Calu3 (cell line): ENCODE data around the gene RSRC2. TPM values are rescaled to one million over a fixed set of nuclear protein-coding genes. Genes with fewer than 3 reads are reported as not detected.
"Not testable (repeated sequence)": the region's sequence is repeated elsewhere in the genome, so short reads cannot be mapped to it uniquely, and the experiment has no call there.

Experiments
- BruUV-seq: library from RNA; stranded (reverse); fragments of 400-500 nt; replicated peaks from 2 replicates; lab custom pipeline; 2021; lab: Mats Ljungman, UMichigan
- CTCF ChIA-PET: fragments of 300-600 bp; sonication (Branson Sonifier 250); formaldehyde crosslinking; loops from one replicate; lab custom pipeline; 2022; ENCODE audit warnings: antibody characterized with exemption; lab: Charles Lee
- DNase-seq: peaks from one replicate; pipeline ENCODE4 v3.0.0; 2022
- H3K27ac Mint-ChIP-seq: one replicate; pipeline ENCODE4 v1.8.0; 2022; ENCODE audit warnings: mixed read lengths; ENCODE audit not compliant: unreplicated experiment
- H3K27me3 Mint-ChIP-seq: one replicate; pipeline ENCODE4 v1.8.0; 2022; ENCODE audit warnings: mixed read lengths; ENCODE audit not compliant: unreplicated experiment
- H3K36me3 Mint-ChIP-seq: one replicate; pipeline ENCODE4 v1.8.0; 2022; ENCODE audit warnings: mild to moderate bottlenecking, moderate library complexity, mixed read lengths; ENCODE audit not compliant: insufficient read depth, unreplicated experiment
- H3K4me1 Mint-ChIP-seq: one replicate; pipeline ENCODE4 v1.8.0; 2022; ENCODE audit warnings: mild to moderate bottlenecking, low read depth, mixed read lengths; ENCODE audit not compliant: unreplicated experiment
- H3K4me3 Mint-ChIP-seq: one replicate; pipeline ENCODE4 v1.8.0; 2022; ENCODE audit warnings: mild to moderate bottlenecking, low read depth, moderate library complexity, mixed read lengths; ENCODE audit not compliant: unreplicated experiment
- H3K9me3 Mint-ChIP-seq: one replicate; pipeline ENCODE4 v1.8.0; 2022; ENCODE audit warnings: low read depth, mixed read lengths; ENCODE audit not compliant: unreplicated experiment
- CTCF ChIP-seq: fragments of 200-600 bp; IDR thresholded peaks from one replicate; pipeline ENCODE4 v1.8.0; 2022; ENCODE audit warnings: antibody characterized with exemption; ENCODE audit not compliant: unreplicated experiment
- intact Hi-C: fragments of 100-400 bp; cut with micrococcal nuclease; formaldehyde crosslinking; loops from one replicate; pipeline ENCODE4 v1.10.0; 2022; ENCODE audit not compliant: unreplicated experiment
- total RNA-seq: library from RNA; stranded (reverse); gene quantifications from 2 replicates; pipeline ENCODE4 v1.2.3, GENCODE V29; 2022

RSRC2 gene
- total RNA-seq, 1 experiment from 2014 or later = 86.9 TPM

DNA sequence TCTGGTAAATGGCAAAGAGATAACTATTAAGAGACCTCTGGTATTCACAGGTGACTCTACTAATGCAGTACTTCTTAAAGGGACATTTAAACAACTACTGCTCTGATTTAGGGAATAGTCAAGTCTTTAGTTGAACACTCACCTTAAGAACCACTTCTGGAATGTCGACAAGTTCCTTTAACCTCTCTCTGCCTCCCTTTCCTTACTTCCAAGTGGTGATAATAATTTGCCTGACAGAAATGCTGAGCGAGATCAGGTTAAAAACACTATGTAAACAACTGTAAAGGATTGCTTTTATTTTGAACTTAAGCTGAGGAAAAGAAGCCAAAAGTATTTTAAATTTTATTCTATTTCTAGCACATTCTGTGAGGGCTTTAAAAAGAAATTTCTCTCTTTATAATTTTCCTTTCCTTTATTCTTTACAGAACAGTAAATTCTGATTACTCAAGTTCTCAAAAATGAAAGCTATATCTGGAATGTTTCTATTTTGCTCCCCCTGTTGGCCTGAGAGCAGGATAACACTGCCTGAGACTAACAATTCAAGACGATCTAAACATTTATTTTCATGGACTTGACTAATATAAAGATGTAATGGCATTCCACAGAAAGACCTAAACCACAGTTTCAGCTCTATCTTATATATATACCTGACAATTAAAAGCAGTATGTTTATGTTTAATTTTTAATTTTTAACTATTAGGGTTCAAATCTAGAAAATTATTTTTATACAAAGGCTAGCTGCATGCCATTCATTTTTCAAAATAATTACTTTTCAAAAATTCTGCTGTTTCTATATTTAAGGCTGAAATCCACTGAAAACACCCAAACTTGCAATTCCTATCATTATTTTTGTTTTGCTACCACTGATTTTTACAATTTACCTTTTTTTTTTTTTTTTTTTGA lies 55.2 kb downstream of the RSRC2 start:
- peak; percentile 65 for TF ChIP-seq CTCF
- H3K36me3 Mint-ChIP-seq = peaks cover 34% of the 10 kb centered on the region
- no peaks in the 10 kb centered on the region for H3K9me3 Mint-ChIP-seq
- DNase-seq = peak; percentile 47
- H3K27ac Mint-ChIP-seq = no peak overlapping the region
- intact Hi-C loops = loop anchor here (1.0 to 2.0 kb wide), 3 partner anchors 49 to 135 kb away; partner anchors contain the start of gene CLIP1
- no peaks in the 10 kb centered on the region for H3K4me1 Mint-ChIP-seq
- H3K4me3 Mint-ChIP-seq = no peak overlapping the region
- no TSS peak for BruUV-seq
- CTCF ChIA-PET = interaction anchor here (0.6 to 3.6 kb wide), 16 partner anchors 22 to 1613 kb away, joined by 3 to 108 read pairs (median 4); partner anchors contain the start of genes CLIP1, KNTC1, RSRC2 and ZCCHC8
- H3K27me3 Mint-ChIP-seq = no peaks in the 10 kb centered on the region

- not testable (repeated sequence) for H3K27ac Mint-ChIP-seq, H3K4me1 Mint-ChIP-seq, BruUV-seq, DNase-seq, H3K9me3 Mint-ChIP-seq, H3K4me3 Mint-ChIP-seq, H3K27me3 Mint-ChIP-seq
- peaks cover 24% of the 10 kb centered on the region for H3K36me3 Mint-ChIP-seq
- intact Hi-C loops = loop anchor here (2.0 kb wide), 2 partner anchors 48 to 134 kb away; partner anchors contain the start of gene CLIP1
- CTCF ChIA-PET = interaction anchor here (0.8 to 3.6 kb wide), 8 partner anchors 21 to 114 kb away, joined by 3 to 108 read pairs (median 5); no protein-coding TSS in a partner anchor
Observed at GRCh38 chr12:122470576-122470975, 56.2 kb downstream of the RSRC2 start.

GRCh38 chr12:122469856-122470255 lies 56.9 kb downstream of the RSRC2 start:
- H3K9me3 Mint-ChIP-seq, H3K4me3 Mint-ChIP-seq, H3K27me3 Mint-ChIP-seq, H3K4me1 Mint-ChIP-seq, DNase-seq, BruUV-seq, H3K27ac Mint-ChIP-seq: not testable (repeated sequence)
- CTCF ChIA-PET = interaction anchor here (0.6 to 3.6 kb wide), 4 partner anchors 46 to 363 kb away, joined by 3 to 108 read pairs (median 4); no protein-coding TSS in a partner anchor
- peaks cover 19% of the 10 kb centered on the region for H3K36me3 Mint-ChIP-seq
- intact Hi-C loops = loop anchor here (2.0 kb wide), 2 partner anchors 47 to 133 kb away; partner anchors contain the start of gene CLIP1

- no peaks in the 10 kb centered on the region for H3K27me3 Mint-ChIP-seq
- peaks cover 12% of the 10 kb centered on the region for H3K36me3 Mint-ChIP-seq
- no TSS peak for BruUV-seq
- TF ChIP-seq CTCF = no peak
- no peaks in the 10 kb centered on the region for H3K4me1 Mint-ChIP-seq
- intact Hi-C loops = no loop called here
- no peaks in the 10 kb centered on the region for H3K9me3 Mint-ChIP-seq
- CTCF ChIA-PET = interaction anchor here (0.8 kb wide), 2 partner anchors 10 to 61 kb away, joined by 3 to 5 read pairs; no protein-coding TSS in a partner anchor
- no peak overlapping the region for H3K4me3 Mint-ChIP-seq
- peak overlapping the region; percentile 54 for H3K27ac Mint-ChIP-seq
- no peak for DNase-seq
Observed at GRCh38 chr12:122467983-122468382, 58.8 kb downstream of the RSRC2 start.

DNA sequence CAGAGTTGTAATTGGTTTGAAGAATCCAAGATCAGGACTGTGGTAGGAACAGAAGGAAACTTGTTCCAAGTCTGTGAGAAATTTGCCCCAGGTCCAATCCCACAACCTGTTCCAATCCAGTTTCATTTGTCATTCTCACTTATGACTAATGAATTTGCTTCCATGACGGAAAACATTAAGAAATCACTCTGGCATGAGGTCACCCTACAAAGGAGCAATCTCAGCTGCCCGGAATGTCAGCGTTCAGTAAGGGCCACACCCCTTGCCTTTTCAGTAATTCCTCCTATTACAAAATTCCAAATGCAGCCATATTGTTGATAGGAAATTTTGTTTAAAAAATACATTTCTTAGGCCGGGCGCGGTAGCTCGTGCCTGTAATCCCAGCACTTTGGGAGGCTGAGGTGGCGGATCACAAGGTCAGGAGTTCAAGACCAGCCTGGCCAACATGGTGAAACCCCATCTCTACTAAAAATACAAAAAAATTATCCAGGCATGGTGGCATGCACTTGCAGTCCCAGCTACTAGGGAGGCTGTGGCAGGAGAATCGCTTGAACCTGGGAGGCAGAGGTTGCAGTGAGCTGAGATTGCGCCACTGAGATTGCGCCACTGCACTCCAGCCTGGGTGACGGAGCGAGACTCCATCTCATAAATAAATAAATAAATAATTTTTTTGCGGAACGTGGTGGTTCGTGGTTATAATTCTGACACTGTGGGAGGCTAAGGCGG lies 62.3 kb downstream of the RSRC2 start:
- H3K36me3 Mint-ChIP-seq = peaks cover 17% of the 10 kb centered on the region
- not testable (repeated sequence) for H3K4me1 Mint-ChIP-seq, H3K27me3 Mint-ChIP-seq, H3K9me3 Mint-ChIP-seq, BruUV-seq
- CTCF ChIA-PET = interaction anchor here (0.6 to 1.0 kb wide), 4 partner anchors 15 to 72 kb away, joined by 3 to 6 read pairs (median 4); no protein-coding TSS in a partner anchor
- H3K27ac Mint-ChIP-seq = peak overlapping the region; percentile 94
- intact Hi-C loops = loop anchor here (5.0 kb wide), 1 partner anchor 42 kb away; the partner anchor contains the start of gene CLIP1
- peak overlapping the region; percentile 32 for H3K4me3 Mint-ChIP-seq
- DNase-seq = peak; percentile 77
